Heart right ventricle (tissue), 16 donors: Measurements from ENCODE around the gene FCN3. TPM values are rescaled to one million over a fixed set of nuclear protein-coding genes. Genes with fewer than 3 reads are reported as not detected.
A peak's percentile ranks its signal among the peaks of the same experiment; 100 is the strongest.

ENCODE experiments used
- ATAC-seq, 8 donors: fragments of 200-7000 bp; cut with Tn5 transposase; one replicate each; pipeline ENCODE4 v1.9.1; 2020; ENCODE audit warnings: mild to moderate bottlenecking in 8 of 8, moderate library complexity in 8 of 8, moderate number of reproducible peaks in 1 of 8
- DNase-seq, 2 donors: peaks; one replicate each; pipeline ENCODE4 v3.0.0-alpha.2; 2020
- H3K27ac ChIP-seq, 10 donors: fragments of 200-600 bp; sonication (generic) in 2 of 10; one replicate each; pipeline versions ENCODE4 v1.5.0 to v1.8.0; 2020 to 2022; ENCODE audit warnings: mild to moderate bottlenecking in 3 of 10
- H3K27me3 ChIP-seq, 7 donors: fragments of 200-600 bp; one replicate each; pipeline ENCODE4 v1.8.0; 2021 to 2022; ENCODE audit warnings: mild to moderate bottlenecking in 2 of 7
- H3K36me3 ChIP-seq, 9 donors: fragments of 200-600 bp; sonication (generic) in 1 of 9; one replicate each; pipeline versions ENCODE4 v1.5.0 to v1.8.0; 2020 to 2022; ENCODE audit warnings: mild to moderate bottlenecking in 2 of 9
- H3K4me1 ChIP-seq, 9 donors: fragments of 200-600 bp; sonication (generic) in 1 of 9; one replicate each; pipeline versions ENCODE4 v1.5.0 to v1.8.0; 2020 to 2022; ENCODE audit warnings: mild to moderate bottlenecking in 4 of 9
- H3K4me3 ChIP-seq, 10 donors: fragments of 200-600 bp; sonication (generic) in 2 of 10; one replicate each; pipeline versions ENCODE4 v1.5.0 to v1.8.0; 2020 to 2022; ENCODE audit warnings: mild to moderate bottlenecking in 7 of 10, moderate library complexity in 2 of 10
- H3K9me3 ChIP-seq, 11 donors: fragments of 200-600 bp in 10 of 11; sonication (generic) in 2 of 11; one replicate each; pipeline versions ENCODE4 v1.5.0 to v1.8.0; 2013 to 2022; ENCODE audit warnings: mild to moderate bottlenecking in 2 of 11, control low read depth in 1 of 11, moderate library complexity in 1 of 11
- CTCF ChIP-seq, 9 donors: fragments of 200-600 bp; sonication (generic) in 2 of 9; IDR thresholded peaks; one replicate each; pipeline versions ENCODE4 v1.5.0 to v1.8.0; 2021 to 2022; ENCODE audit warnings: antibody characterized with exemption in 9 of 9, mild to moderate bottlenecking in 5 of 9, moderate library complexity in 1 of 9
- WGBS, 2 donors: extraction: QIAGEN DNeasy Blood & Tissue Kit; methylation state at CpG; one replicate each; pipeline ENCODE4 v1.1.7; 2013; ENCODE audit warnings: inconsistent platforms in 1 of 2; 5-methylcytosine and 5-hydroxymethylcytosine counted together
- intact Hi-C, 10 donors: fragments of 100-400 bp; cut with DNase I; formaldehyde crosslinking; loops; one replicate each; pipeline versions ENCODE4 v1.11.1 to v1.14.2; 2022
- polyA plus RNA-seq, 2 donors: library from polyadenylated mRNA; stranded (reverse); fragments of 200-250 nt; gene quantifications; one replicate each; pipeline ENCODE4 v1.2.3, GENCODE V29; 2013
- total RNA-seq, 10 donors: library from RNA; stranded (reverse); fragmentation: NEBNext Ultra II Directional in 3 of 10; extraction: Animal tissue kit (Norgen Biotek cat#: 25700) in 3 of 10; gene quantifications; one replicate each; pipeline versions ENCODE4 v1.2.1 to v1.2.4, GENCODE V29; 2021 to 2023
- donor health status: Arrhythmogenic right ventricular cardiomyopathy.
- donor health status: ischemic (EF 13 %, LVEDD 7.1; RV severe dilation, severe dysfunction).
- donor health status: healthy with polysubstance abuse.
- donor health status: DM: no; HTN: yes; CAD: no.
- donor health status: DM: no; HTN: no; CAD: no.
- donor health status: ischemic (EF 25% LVEDD 6.9; RV normal size, moderate dysfunction).
- donor health status: ischemic (EF 25% LVEDD 5.7; RV mildly dilated, moderate dysfunction).
- donor health status: healthy.
- donor health status: DM: yes; HTN: yes; CAD: no.
- donor health status: Ischemic cardiomyopathy.
- donor health status: ischemic (EF 35%, LVEDD 5.7; RV mildly dilated, moderate dysfunction).
- donor health status: nonischemic (EF 11% LVEDD 7.7; RV severe dilation, severe dysfunction).
- donor health status: DM: yes; HTN: yes; CAD: no.
- donor health status: PGD.
- donor health status: ischemic (EF 29% LVEDD 5.4; RV normal size, mild dysfunction).
- donor health status: nonischemic (EF 23%, LVEDD 6.1; RV moderate dilation, normal function).

Gene FCN3
- total and polyA plus RNA-seq, 12 donors: 1.6 to 210 (median 10.9) TPM

DNA sequence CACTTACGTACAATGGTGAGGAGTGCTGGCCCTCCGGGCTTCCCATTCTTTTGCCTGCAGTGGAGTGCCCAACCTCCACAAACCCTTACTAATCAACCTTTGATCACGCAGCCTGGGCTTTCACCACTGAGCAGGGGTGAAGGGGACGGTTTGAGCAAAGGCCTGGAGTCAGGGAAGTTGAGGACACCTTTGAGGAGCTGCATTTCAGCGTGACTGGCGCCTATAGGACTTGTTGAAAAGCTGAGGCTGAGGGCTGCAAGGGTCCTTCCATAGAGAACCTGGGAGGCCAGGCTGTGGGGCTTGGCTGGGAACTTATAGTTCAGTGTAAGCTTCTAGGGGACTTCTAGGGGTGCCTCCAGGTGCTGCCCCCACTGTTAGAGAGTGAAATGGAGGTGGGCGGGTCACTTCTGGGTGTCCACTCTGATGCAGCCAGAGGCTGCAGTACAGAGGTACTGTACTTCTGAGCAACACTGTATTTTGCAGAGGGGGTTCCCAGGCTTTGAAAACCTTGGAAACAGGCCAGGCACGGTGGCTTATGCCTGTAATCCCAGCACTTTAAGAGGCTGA, 23.0 kb downstream of the FCN3 start:
- Histone ChIP-seq H3K4me3 (peak overlapping the region in 6 of 10 donors; percentile 29 to 59 (median 51)), H3K27me3 (no peaks in the 10 kb centered on the region), H3K4me1 (peaks cover 14 to 32% (median 26%) of the 10 kb centered on the region in 9 donors), H3K36me3 (peaks cover 4 to 41% (median 16%) of the 10 kb centered on the region in 9 donors), H3K9me3 (no peaks in the 10 kb centered on the region), H3K27ac (peak overlapping the region in 5 of 10 donors; percentile 4 to 59 (median 55))
- DNase-seq (no peak), ATAC-seq (peak in 2 of 8 donors; percentile 1 to 2)
- intact Hi-C loops: loop anchor here in 2 of 10 donors (10.0 kb wide), 1 partner anchor 47 kb away; no protein-coding TSS in a partner anchor
- TF ChIP-seq CTCF (IDR thresholded peaks at IDR 0.05): no peak
- 49 to 50% methylated on average over 8 of the region's 8 CpGs for WGBS, 2 donors

- WGBS, 2 donors: 13 to 19% methylated on average over 56 to 62 of the region's 62 CpGs
- H3K9me3 ChIP-seq: no peaks in the 10 kb centered on the region
- peak; percentile 61 to 70 for DNase-seq
- H3K27ac ChIP-seq: peak overlapping the region in 5 of 10 donors; percentile 4 to 59 (median 55)
- no peaks in the 10 kb centered on the region for H3K27me3 ChIP-seq
- peak; percentile 34 to 75 (median 54) for ATAC-seq
- H3K4me3 ChIP-seq: peak overlapping the region in 9 of 10 donors; percentile 1 to 59 (median 48)
- intact Hi-C loops: loop anchor here in 2 of 10 donors (10.0 kb wide), 1 partner anchor 46 kb away; no protein-coding TSS in a partner anchor
- peak in 2 of 9 donors; percentile 23 to 33 for TF ChIP-seq CTCF (IDR thresholded peaks at IDR 0.05)
- H3K36me3 ChIP-seq: peaks cover 0 to 39% (median 10%) of the 10 kb centered on the region in 9 donors
- H3K4me1 ChIP-seq: peaks cover 14 to 31% (median 26%) of the 10 kb centered on the region in 9 donors
Measured at GRCh38 chr1:27350663-27351540, 23.7 kb downstream of the FCN3 start.

DNA sequence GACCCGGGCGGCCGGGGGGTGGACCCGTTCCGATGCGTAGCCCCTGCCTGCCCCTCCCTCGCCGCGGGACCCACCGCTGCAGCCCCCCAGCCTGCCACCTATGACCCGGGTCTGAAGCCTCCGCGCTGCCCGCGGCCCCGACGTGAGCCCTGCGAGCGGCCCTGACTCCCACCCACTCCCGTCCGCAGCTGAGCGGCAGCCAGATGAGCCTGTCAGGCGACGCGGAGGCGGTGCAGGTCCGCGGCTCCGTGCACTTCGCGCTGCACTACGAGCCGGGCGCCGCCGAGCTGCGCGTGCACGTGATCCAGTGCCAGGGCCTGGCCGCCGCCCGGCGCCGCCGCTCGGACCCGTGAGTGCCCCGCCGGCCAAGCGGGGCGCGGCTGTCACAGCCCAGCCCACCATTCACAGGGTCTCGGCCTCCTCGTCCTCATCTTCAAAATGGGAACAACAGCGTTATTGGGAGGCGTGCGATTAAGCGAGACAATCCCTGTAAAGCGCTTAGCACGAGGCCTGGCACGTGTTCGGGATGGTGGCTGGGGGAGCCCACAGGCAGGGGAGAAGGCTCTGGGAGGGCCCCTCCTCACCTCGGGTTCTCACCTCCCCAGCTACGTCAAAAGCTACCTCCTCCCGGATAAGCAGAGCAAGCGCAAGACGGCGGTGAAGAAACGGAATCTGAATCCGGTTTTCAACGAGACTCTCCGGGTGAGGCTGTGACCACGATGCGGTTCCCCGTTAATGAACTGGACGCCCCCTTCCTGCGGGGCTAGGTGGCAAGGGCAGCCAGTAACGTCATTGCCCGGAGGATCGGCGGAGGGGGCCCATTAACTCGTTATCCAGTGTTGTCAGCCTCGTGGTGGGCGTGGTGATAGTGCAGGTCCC, 24.6 kb downstream of the FCN3 start:
- Histone ChIP-seq H3K9me3 (no peaks in the 10 kb centered on the region), H3K27ac (no peak overlapping the region), H3K36me3 (peaks cover 0 to 33% (median 2%) of the 10 kb centered on the region in 9 donors), H3K4me1 (peaks cover 14 to 31% (median 26%) of the 10 kb centered on the region in 9 donors), H3K4me3 (peak overlapping the region in 9 of 10 donors; percentile 29 to 59 (median 48)), H3K27me3 (no peaks in the 10 kb centered on the region)
- intact Hi-C loops: loop anchor here in 2 of 10 donors (10.0 kb wide), 1 partner anchor 45 kb away; no protein-coding TSS in a partner anchor
- DNase-seq (peak; percentile 57 to 69), ATAC-seq (peak; percentile 55 to 81 (median 68))
- 8% methylated on average over 78 to 84 of the region's 84 CpGs for WGBS, 2 donors
- no peak for TF ChIP-seq CTCF (IDR thresholded peaks at IDR 0.05)
